Liver (tissue), 3 donors: ENCODE measurements around the gene FAM20C.

Experiments
- NR2F2 ChIP-seq: IDR thresholded peaks from 2 replicates; pipeline ENCODE4 v1.6.1; 2016; ENCODE audit warnings: antibody characterized with exemption
- RAD21 ChIP-seq, 2 donors: IDR thresholded peaks; 2 replicates each; pipeline ENCODE4 v1.6.1; 2016; ENCODE audit warnings: antibody characterized with exemption in 2 of 2, mild to moderate bottlenecking in 2 of 2
- SP1 ChIP-seq: IDR thresholded peaks from 2 replicates; pipeline ENCODE4 v1.6.1; 2018; ENCODE audit warnings: antibody characterized with exemption, mild to moderate bottlenecking
- TF ChIP-seq, protein P1 (sequence below): fragments of 150-350 bp; IDR thresholded peaks from 2 replicates; pipeline ENCODE4 v1.5.1; 2017; ENCODE audit warnings: improper control_type of control experiment, low read depth, low read length; ENCODE audit not compliant: missing input control
- TF ChIP-seq, protein P2 (sequence below): IDR thresholded peaks from 2 replicates; pipeline ENCODE4 v1.6.1; 2016; ENCODE audit warnings: antibody characterized with exemption
- donor health status: healthy.
- donor health status: healthy.

DNA sequence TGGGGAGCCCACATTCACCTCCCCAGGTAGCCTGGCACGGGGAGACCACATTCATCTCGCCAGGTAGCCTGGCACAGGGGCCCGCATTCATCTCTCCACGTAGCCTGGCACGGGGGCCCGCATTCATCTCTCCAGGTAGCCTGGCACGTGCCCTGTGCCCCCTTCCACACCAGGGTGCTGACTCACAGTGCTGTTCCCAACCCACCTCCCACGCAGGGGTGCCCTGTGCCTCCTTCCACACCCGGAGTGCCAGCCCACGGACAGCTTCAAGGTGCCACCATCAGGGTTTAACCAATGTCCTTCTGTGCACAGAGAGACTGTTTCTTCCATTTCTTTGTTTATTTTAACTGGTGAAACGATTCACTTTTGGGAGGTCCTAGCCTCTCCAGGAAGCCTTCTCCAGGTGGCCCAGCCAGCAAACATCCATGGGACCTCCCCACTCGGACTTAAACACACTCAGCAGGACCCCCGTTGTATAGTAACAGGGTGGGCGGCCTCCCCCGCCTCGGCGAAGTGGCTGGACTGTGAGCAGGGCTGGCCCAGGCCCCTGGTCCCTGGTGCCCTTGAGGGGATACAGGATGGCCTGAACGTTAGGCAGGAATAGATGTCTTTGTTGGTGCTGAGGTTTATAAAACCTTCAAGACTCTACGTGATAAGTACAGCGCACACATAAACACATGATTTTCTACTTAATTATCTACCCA is 56.5 kb downstream of the FAM20C start:
- TF ChIP-seq, protein P1, sequence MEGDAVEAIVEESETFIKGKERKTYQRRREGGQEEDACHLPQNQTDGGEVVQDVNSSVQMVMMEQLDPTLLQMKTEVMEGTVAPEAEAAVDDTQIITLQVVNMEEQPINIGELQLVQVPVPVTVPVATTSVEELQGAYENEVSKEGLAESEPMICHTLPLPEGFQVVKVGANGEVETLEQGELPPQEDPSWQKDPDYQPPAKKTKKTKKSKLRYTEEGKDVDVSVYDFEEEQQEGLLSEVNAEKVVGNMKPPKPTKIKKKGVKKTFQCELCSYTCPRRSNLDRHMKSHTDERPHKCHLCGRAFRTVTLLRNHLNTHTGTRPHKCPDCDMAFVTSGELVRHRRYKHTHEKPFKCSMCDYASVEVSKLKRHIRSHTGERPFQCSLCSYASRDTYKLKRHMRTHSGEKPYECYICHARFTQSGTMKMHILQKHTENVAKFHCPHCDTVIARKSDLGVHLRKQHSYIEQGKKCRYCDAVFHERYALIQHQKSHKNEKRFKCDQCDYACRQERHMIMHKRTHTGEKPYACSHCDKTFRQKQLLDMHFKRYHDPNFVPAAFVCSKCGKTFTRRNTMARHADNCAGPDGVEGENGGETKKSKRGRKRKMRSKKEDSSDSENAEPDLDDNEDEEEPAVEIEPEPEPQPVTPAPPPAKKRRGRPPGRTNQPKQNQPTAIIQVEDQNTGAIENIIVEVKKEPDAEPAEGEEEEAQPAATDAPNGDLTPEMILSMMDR, result no peak
- TF ChIP-seq SP1, result no peak
- no peak for TF ChIP-seq RAD21 (IDR thresholded peaks at IDR 0.05)
- TF ChIP-seq, protein P2, sequence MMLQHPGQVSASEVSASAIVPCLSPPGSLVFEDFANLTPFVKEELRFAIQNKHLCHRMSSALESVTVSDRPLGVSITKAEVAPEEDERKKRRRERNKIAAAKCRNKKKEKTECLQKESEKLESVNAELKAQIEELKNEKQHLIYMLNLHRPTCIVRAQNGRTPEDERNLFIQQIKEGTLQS, result no peak
- no peak for TF ChIP-seq NR2F2
